Erythroblast (primary cell): ENCODE results near the gene NTN3.

Experiments used
- DNase-seq, 2 experiments: peaks; one replicate each; lab custom pipeline; 2025; lab: John Stamatoyannopoulos, UW
- GATA1 ChIP-seq: IDR thresholded peaks from 2 replicates; pipeline ENCODE4 v1.6.1; 2011; ENCODE audit warnings: low read depth, mild to moderate bottlenecking, control low read depth, low read length, moderate library complexity
- POLR2A ChIP-seq: IDR thresholded peaks from 2 replicates; pipeline ENCODE4 v1.6.1; 2011; ENCODE audit warnings: mild to moderate bottlenecking, low read length

NTN3 gene

DNA sequence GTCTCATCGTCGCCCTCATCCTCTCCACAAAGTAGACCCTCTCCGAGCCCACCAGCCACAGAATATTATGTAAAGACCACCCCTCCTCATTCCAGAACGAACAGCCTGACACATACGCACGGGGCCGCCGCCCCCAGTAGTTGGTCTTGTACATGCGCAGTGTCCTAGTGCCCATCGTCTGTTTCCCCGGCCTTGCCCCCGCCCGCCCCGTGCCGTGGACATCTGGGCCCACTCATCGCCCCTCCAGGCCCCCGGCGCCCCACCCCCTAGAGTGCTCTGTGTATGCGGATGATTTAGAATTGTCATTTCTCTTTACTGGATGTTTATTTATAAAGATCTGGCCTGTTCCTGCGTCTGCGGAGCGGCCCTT is 48.6 kb downstream of the NTN3 start:
- DNase-seq, result no peak
- TF ChIP-seq GATA1 (no peak), POLR2A (no peak)

GRCh38 chr16:2520097-2520783 is 49.1 kb downstream of the NTN3 start, which contains the start of gene AMDHD2:
AMDHD2 (plus strand) TSS chr16:2520371; CDS start chr16:2520459, 88 bp downstream.
- peak; percentile 97 to 98 for DNase-seq
- TF ChIP-seq POLR2A, result no peak
- no peak for TF ChIP-seq GATA1

GRCh38 chr16:2520784-2521531 is 49.9 kb downstream of the NTN3 start:
- peak; percentile 54 to 68 for DNase-seq
- TF ChIP-seq GATA1 (no peak), POLR2A (no peak)
